Measurements from ENCODE around the gene ZNF343. TPM values are rescaled to one million over a fixed set of nuclear protein-coding genes. Genes with fewer than 3 reads are reported as not detected.

ZNF343 gene
- total RNA-seq, 1 experiment from 2014 or later: 12.0 TPM

GRCh38 chr20:2451939-2452732, 56.6 kb downstream of the ZNF343 start:
- Histone ChIP-seq H2AFZ (ENCODE audit: low read depth, low read length, poor library complexity, severe bottlenecking) (no peak overlapping the region), H3K79me2 (ENCODE audit: insufficient read depth, low read length) (no peaks in the 10 kb centered on the region), H3K9me3 (ENCODE audit: control insufficient read depth in 1 of 2, insufficient read depth in 1 of 2, low read depth in 1 of 2, low read length in 2 of 2) (no peaks in the 10 kb centered on the region), H4K20me1 (ENCODE audit: insufficient read depth) (no peaks in the 10 kb centered on the region), H3K27ac (ENCODE audit: low read depth, low read length) (no peak overlapping the region), H3K9ac (ENCODE audit: low read length) (no peak overlapping the region), H3K36me3 (ENCODE audit: control insufficient read depth in 1 of 2, insufficient read depth in 2 of 2, low read length in 2 of 2) (no peaks in the 10 kb centered on the region), H3K4me3 (replicated peaks in 1 of 2; ENCODE audit: low read depth in 1 of 2, low read length in 2 of 2) (no peak overlapping the region), H3K4me1 (ENCODE audit: control insufficient read depth in 1 of 2, insufficient read depth in 2 of 2, low read length in 2 of 2) (no peaks in the 10 kb centered on the region), H3K4me2 (ENCODE audit: low read length) (no peak overlapping the region), H3K9me2 (ENCODE audit: insufficient read depth) (no peaks in the 10 kb centered on the region), H3K27me3 (ENCODE audit: insufficient read depth, low read length) (no peaks in the 10 kb centered on the region)
- TF ChIP-seq ZBTB33 (IDR thresholded peaks at IDR 0.05; ENCODE audit: extremely low read depth, insufficient replicate concordance, low read length) (no peak), RAD21 (IDR thresholded peaks at IDR 0.05; ENCODE audit: low read depth) (peak; percentile 71), CTCF (IDR thresholded peaks at IDR 0.05 in 2 of 3, conservative IDR thresholded peaks at IDR 0.05 in 1 of 3; ENCODE audit: borderline replicate concordance in 1 of 3, insufficient read depth in 1 of 3, low read depth in 2 of 3, low read length in 2 of 3) (peak; percentile 64 to 87 (median 84); a peak in 5 of 6 replicates)
- ChIA-PET RAD21 (ENCODE audit: low non-redundant PET in 1 of 2, low total read pairs in 2 of 2, uncharacterized antibody in 2 of 2, unreplicated experiment in 2 of 2) (interaction anchor here (1.0 to 1.7 kb wide), 3 partner anchors 65 to 245 kb away, joined by 3 to 5 read pairs (median 5); no protein-coding TSS in a partner anchor), CTCF (interaction anchor here (0.8 to 4.6 kb wide), 11 partner anchors 9 to 279 kb away, joined by 3 to 53 read pairs (median 3); no protein-coding TSS in a partner anchor), POLR2A (no interaction called here)
- BruUV-seq (replicated peaks): no TSS peak
- intact Hi-C loops (cut with micrococcal nuclease): loop anchor here (2.0 kb wide), 1 partner anchor 31 kb away; no protein-coding TSS in a partner anchor
- DNase-seq (ENCODE audit: low read depth, low spot score): peak; percentile 48
- peak; percentile 86 for ATAC-seq
